Astrocyte (in vitro differentiated cells and primary cell): Measurements from ENCODE around the gene PAM. TPM values are rescaled to one million over a fixed set of nuclear protein-coding genes. Genes with fewer than 3 reads are reported as not detected.

Experiments used
- DNase-seq: peaks from one replicate; pipeline ENCODE4 v3.0.0-alpha.2; 2010; ENCODE audit warnings: low read depth
- FAIRE-seq: peaks from 2 replicates; lab custom pipeline; 2011; peaks lifted over from hg19 to GRCh38; lab: Jason Lieb, UNC
- H2AFZ ChIP-seq: 2 replicates; pipeline ENCODE4 v1.6.0; 2012; ENCODE audit warnings: low read depth, low read length, inconsistent platforms
- H3K27ac ChIP-seq: 2 replicates; pipeline ENCODE4 v1.5.1; 2011; ENCODE audit warnings: low read depth, low read length, inconsistent platforms
- H3K27me3 ChIP-seq: 2 replicates; pipeline ENCODE4 v1.6.0; 2011; ENCODE audit warnings: low read length, inconsistent platforms; ENCODE audit not compliant: insufficient read depth
- H3K36me3 ChIP-seq: 2 replicates; pipeline ENCODE4 v1.5.1; 2011; ENCODE audit warnings: low read length, inconsistent platforms; ENCODE audit not compliant: insufficient read depth
- H3K4me1 ChIP-seq: 2 replicates; pipeline ENCODE4 v1.5.1; 2011; ENCODE audit warnings: low read length, inconsistent platforms; ENCODE audit not compliant: insufficient read depth
- H3K4me2 ChIP-seq: 2 replicates; pipeline ENCODE4 v1.6.0; 2012; ENCODE audit warnings: low read length, inconsistent platforms
- H3K4me3 ChIP-seq: 2 replicates; pipeline ENCODE4 v1.5.1; 2011; ENCODE audit warnings: low read depth, mild to moderate bottlenecking, low read length, inconsistent platforms; ENCODE audit not compliant: insufficient read depth
- H3K79me2 ChIP-seq: 2 replicates; pipeline ENCODE4 v1.6.0; 2012; ENCODE audit warnings: mild to moderate bottlenecking, low read length, inconsistent platforms; ENCODE audit not compliant: insufficient read depth
- H3K9ac ChIP-seq: 2 replicates; pipeline ENCODE4 v1.6.0; 2012; ENCODE audit warnings: mild to moderate bottlenecking, low read length, inconsistent platforms
- H3K9me3 ChIP-seq: 2 replicates; pipeline ENCODE4 v1.5.1; 2012; ENCODE audit warnings: low read depth, mild to moderate bottlenecking, low read length, inconsistent platforms; ENCODE audit not compliant: insufficient read depth
- H4K20me1 ChIP-seq: 2 replicates; pipeline ENCODE4 v1.6.0; 2012; ENCODE audit warnings: low read length, inconsistent platforms; ENCODE audit not compliant: insufficient read depth
- H3K27ac Mint-ChIP-seq: one replicate; pipeline ENCODE4 v1.8.0; 2021; ENCODE audit warnings: mild to moderate bottlenecking, mixed read lengths; ENCODE audit not compliant: unreplicated experiment
- H3K27me3 Mint-ChIP-seq: one replicate; pipeline ENCODE4 v1.8.0; 2021; ENCODE audit warnings: low read depth, mixed read lengths; ENCODE audit not compliant: unreplicated experiment
- H3K36me3 Mint-ChIP-seq: one replicate; pipeline ENCODE4 v1.8.0; 2021; ENCODE audit warnings: low read depth, mixed read lengths; ENCODE audit not compliant: unreplicated experiment
- H3K4me1 Mint-ChIP-seq: one replicate; pipeline ENCODE4 v1.8.0; 2021; ENCODE audit warnings: low read depth, mixed read lengths; ENCODE audit not compliant: unreplicated experiment
- H3K4me3 Mint-ChIP-seq: one replicate; pipeline ENCODE4 v1.8.0; 2021; ENCODE audit warnings: mild to moderate bottlenecking, moderate library complexity, mixed read lengths; ENCODE audit not compliant: unreplicated experiment
- H3K9me3 Mint-ChIP-seq: one replicate; pipeline ENCODE4 v1.8.0; 2021; ENCODE audit warnings: mild to moderate bottlenecking, mixed read lengths; ENCODE audit not compliant: unreplicated experiment
- EZH2 ChIP-seq: IDR thresholded peaks from 2 replicates; pipeline ENCODE4 v1.6.1; 2012; ENCODE audit warnings: mild to moderate bottlenecking, low read length, inconsistent platforms; ENCODE audit not compliant: insufficient read depth
- total RNA-seq: library from RNA; stranded (reverse); gene quantifications from 2 replicates; pipeline ENCODE4 v1.2.1, GENCODE V29; 2021
- TF ChIP-seq, protein P1 (sequence below): IDR thresholded peaks from 2 replicates; pipeline ENCODE4 v1.5.1; 2011; ENCODE audit warnings: low read depth, mild to moderate bottlenecking, inconsistent platforms, low read length, moderate library complexity; ENCODE audit not compliant: insufficient read depth

The PAM gene
- total RNA-seq, 1 donor from 2014 or later = 301 TPM

DNA sequence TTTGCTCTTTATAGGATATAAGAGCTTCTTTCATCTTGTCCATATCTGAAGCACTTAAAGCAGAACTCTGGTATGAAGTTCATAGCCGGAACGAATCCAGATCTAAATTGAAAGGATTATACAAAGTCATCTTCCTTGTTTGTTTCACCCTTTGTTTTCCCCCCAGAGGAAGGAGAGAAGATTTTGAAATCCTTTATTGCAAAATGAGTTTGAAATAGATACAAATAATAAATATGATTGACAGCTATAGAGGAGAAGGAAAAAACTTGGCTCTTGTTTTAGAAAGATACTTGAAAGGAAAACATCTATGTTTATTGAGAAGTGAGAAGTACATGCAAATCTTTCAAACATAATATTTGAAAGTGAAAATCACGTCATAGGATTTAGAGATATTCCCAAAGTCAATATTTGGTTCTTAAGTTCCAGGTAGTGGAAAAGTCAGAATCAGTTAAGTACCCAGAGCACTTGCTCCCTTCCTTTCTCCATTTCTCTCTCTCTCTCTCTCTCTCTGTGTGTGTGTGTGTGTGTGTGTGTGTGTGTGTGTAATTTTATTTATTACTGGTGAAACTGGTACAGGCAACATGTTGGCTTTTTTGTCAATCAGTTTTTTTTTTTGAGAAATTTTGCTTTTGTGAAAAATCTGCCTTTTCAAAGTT lies 27.2 kb downstream of the PAM start:
- Histone ChIP-seq H3K9ac (no peak overlapping the region), H3K9me3 (no peaks in the 10 kb centered on the region), H3K79me2 (no peaks in the 10 kb centered on the region), H3K4me2 (no peak overlapping the region), H3K4me3 (no peak overlapping the region), H2AFZ (no peak overlapping the region), H3K27ac (no peak overlapping the region), H3K27me3 (no peaks in the 10 kb centered on the region), H4K20me1 (no peaks in the 10 kb centered on the region), H3K36me3 (no peaks in the 10 kb centered on the region), H3K4me1 (peaks cover 7% of the 10 kb centered on the region)
- peaks cover 13% of the 10 kb centered on the region for H3K4me1 Mint-ChIP-seq
- TF ChIP-seq, protein P1, sequence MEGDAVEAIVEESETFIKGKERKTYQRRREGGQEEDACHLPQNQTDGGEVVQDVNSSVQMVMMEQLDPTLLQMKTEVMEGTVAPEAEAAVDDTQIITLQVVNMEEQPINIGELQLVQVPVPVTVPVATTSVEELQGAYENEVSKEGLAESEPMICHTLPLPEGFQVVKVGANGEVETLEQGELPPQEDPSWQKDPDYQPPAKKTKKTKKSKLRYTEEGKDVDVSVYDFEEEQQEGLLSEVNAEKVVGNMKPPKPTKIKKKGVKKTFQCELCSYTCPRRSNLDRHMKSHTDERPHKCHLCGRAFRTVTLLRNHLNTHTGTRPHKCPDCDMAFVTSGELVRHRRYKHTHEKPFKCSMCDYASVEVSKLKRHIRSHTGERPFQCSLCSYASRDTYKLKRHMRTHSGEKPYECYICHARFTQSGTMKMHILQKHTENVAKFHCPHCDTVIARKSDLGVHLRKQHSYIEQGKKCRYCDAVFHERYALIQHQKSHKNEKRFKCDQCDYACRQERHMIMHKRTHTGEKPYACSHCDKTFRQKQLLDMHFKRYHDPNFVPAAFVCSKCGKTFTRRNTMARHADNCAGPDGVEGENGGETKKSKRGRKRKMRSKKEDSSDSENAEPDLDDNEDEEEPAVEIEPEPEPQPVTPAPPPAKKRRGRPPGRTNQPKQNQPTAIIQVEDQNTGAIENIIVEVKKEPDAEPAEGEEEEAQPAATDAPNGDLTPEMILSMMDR = no peak
- TF ChIP-seq EZH2 = no peak
- DNase-seq = no peak
- H3K4me3 Mint-ChIP-seq = no peak overlapping the region
- H3K36me3 Mint-ChIP-seq = peaks cover 1% of the 10 kb centered on the region
- no peak overlapping the region for H3K27ac Mint-ChIP-seq
- no peaks in the 10 kb centered on the region for H3K9me3 Mint-ChIP-seq
- no peaks in the 10 kb centered on the region for H3K27me3 Mint-ChIP-seq
- no peak for FAIRE-seq

DNA sequence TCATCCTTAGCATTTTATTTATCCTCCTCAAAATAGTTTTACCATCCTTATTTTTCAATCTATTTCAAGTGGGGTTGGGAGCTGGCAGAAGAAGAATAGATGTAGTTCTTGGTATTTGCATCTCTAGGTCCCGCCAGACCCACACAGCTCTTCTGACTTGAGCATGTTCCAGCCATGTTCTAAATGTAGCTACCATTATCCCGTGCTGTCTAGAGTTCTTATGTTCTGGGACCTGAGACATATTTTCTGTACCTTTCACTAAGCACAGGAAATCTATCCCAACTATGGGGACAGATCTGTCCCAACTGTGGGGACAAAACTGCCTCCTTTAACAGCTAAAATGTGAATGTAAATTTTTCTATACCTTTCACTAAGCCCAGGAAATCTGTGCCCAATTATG lies 32.0 kb downstream of the PAM start:
- Histone ChIP-seq H3K4me1 (no peaks in the 10 kb centered on the region), H3K27ac (no peak overlapping the region), H3K4me3 (no peak overlapping the region), H3K9me3 (no peaks in the 10 kb centered on the region), H4K20me1 (no peaks in the 10 kb centered on the region), H3K27me3 (no peaks in the 10 kb centered on the region), H3K9ac (no peak overlapping the region), H3K79me2 (no peaks in the 10 kb centered on the region), H3K36me3 (no peaks in the 10 kb centered on the region), H2AFZ (no peak overlapping the region), H3K4me2 (no peak overlapping the region)
- Mint-ChIP-seq H3K27ac (no peak overlapping the region), H3K9me3 (no peaks in the 10 kb centered on the region), H3K4me3 (no peak overlapping the region), H3K4me1 (peaks cover 5% of the 10 kb centered on the region), H3K27me3 (no peaks in the 10 kb centered on the region), H3K36me3 (peaks cover 1% of the 10 kb centered on the region)
- DNase-seq (no peak), FAIRE-seq (no peak)
- no peak for TF ChIP-seq EZH2
- TF ChIP-seq, protein P1 = no peak

DNA sequence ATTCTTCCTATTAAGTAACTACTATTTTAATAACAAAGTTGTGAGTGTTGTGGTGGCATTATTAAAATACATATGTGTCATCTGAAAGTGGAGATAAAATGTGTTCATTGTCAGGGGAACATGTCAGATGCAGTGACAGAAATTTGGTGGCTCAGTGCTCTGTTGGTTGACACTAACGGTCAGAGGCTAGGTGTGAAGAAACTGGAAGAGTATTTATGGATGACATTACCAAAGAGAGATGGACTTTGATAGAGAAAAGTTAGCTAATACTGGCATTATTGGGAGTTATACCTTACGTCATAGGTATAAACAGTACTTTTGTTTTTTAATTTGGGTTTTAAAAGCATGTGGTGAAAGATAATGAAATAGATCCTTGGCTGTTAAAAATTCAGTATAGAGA lies 33.7 kb downstream of the PAM start:
- no peak overlapping the region for H3K4me3 Mint-ChIP-seq
- FAIRE-seq (peak; percentile 89), DNase-seq (no peak)
- no peak overlapping the region for H3K9ac ChIP-seq
- no peaks in the 10 kb centered on the region for H3K27me3 ChIP-seq
- no peak overlapping the region for H3K27ac Mint-ChIP-seq
- no peak for TF ChIP-seq EZH2
- TF ChIP-seq, protein P1 = no peak
- H3K4me3 ChIP-seq = no peak overlapping the region
- H3K4me2 ChIP-seq = no peak overlapping the region
- H2AFZ ChIP-seq = no peak overlapping the region
- no peak overlapping the region for H3K27ac ChIP-seq
- H4K20me1 ChIP-seq = no peaks in the 10 kb centered on the region
- no peaks in the 10 kb centered on the region for H3K27me3 Mint-ChIP-seq
- H3K36me3 Mint-ChIP-seq = peaks cover 1% of the 10 kb centered on the region
- H3K9me3 ChIP-seq = no peaks in the 10 kb centered on the region
- no peaks in the 10 kb centered on the region for H3K4me1 ChIP-seq
- no peaks in the 10 kb centered on the region for H3K9me3 Mint-ChIP-seq
- no peaks in the 10 kb centered on the region for H3K79me2 ChIP-seq
- H3K4me1 Mint-ChIP-seq = peaks cover 7% of the 10 kb centered on the region
- no peaks in the 10 kb centered on the region for H3K36me3 ChIP-seq
